ENCODE measurements around the gene FCER2. TPM values are rescaled to one million over a fixed set of nuclear protein-coding genes. Genes with fewer than 3 reads are reported as not detected.
A peak's percentile ranks its signal among the peaks of the same experiment; 100 is the strongest.

The FCER2 gene
- total RNA-seq, 1 donor from 2014 or later, result 0.20 TPM

GRCh38 chr19:7733376-7733775, 31.4 kb upstream of the FCER2 start:
- no peak for ATAC-seq

GRCh38 chr19:7732045-7732444, 30.1 kb upstream of the FCER2 start, which contains the start of gene CLEC4G:
Gene CLEC4G, minus strand, starts transcription at chr19:7732110. Its CDS starts 8 bp downstream, at chr19:7732102.
- no peak for ATAC-seq

GRCh38 chr19:7731615-7732014, 29.7 kb upstream of the FCER2 start:
- ATAC-seq, result no peak

DNA sequence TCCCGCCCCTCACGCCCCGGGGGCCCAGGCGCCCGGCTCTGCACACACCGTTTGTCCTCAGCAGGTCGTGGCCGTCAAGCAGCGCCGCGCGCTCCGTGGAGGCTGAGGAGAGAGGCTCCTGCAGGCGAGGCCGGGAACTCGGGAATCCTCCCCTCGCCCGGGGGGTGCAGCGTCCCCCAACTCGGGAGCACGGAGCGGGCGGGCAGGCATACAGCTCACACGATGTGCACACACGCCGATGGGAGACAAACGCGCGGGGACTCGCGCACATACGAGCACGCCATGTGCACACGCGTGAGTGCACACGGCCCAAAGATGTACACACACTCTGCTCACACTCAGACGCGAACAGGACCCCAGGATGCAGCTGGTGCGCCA, 29.3 kb upstream of the FCER2 start:
- ATAC-seq, result no peak

- ATAC-seq, result peak; percentile 21
Measured at GRCh38 chr19:7730286-7731217, 28.6 kb upstream of the FCER2 start.

DNA sequence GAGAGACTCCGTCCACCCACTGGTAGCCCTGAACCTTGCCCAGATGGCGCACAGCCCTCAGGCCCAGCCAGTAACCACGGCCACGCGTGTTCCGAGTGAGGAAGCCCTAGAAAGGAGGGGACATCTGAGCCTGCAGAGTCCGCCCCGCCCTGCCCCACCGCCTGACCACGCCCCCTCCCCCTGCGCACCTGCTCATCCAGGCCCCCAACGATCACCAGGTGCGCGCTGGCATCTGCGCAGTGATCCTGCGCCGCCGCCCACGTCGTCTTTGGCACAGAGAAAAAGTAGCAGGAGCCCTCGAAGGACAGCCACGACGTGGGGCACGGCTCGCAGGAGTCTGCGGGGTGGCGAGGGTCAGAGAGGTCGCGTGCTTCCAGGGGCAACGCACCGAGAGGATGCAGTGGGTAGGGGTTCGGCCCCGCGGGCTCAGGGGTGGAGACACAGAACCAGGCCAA, 27.9 kb upstream of the FCER2 start:
- no peak for ATAC-seq

DNA sequence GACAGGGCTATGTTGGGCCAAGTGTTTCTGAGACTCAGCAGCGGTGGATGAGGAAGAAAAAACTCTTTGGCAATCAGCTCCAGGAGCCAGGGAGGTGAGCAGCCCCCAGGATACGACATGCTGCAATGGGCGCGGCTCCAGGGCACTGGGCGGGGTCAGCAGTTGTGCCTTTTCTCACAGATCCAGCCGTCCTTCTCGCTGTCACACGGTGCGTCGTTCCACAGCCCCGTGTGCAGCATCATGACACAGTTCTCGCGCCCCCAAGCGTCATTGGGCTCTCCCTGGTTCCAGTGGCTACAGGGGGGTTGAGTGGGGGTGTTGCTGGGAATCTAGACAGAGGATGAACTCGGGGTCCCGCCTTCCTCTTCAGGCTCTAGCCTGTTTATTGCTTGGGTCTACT, 27.3 kb upstream of the FCER2 start:
- no peak for ATAC-seq

DNA sequence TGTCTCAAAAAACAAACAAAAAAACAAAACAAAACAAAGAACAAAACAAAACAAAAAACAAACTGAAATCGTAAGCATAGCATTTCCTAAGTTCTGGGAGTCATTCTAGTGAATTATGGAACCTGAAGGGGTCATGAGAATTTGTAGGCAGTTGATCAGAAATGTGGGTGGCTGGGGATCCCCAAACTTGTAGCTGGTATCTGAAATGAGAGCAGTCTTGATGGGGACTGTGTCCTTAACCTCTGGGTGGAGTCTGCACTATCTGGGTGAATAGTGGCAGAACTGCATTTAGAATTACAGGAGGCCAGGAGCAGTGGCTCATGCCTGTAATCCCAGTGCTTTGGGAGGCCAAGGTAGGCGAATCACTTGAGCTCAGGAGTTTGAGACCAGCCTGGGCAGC, 23.9 kb upstream of the FCER2 start:
- ATAC-seq, result no peak

- ATAC-seq, result no peak
Measured at GRCh38 chr19:7722231-7722651, 20.3 kb upstream of the FCER2 start.

DNA sequence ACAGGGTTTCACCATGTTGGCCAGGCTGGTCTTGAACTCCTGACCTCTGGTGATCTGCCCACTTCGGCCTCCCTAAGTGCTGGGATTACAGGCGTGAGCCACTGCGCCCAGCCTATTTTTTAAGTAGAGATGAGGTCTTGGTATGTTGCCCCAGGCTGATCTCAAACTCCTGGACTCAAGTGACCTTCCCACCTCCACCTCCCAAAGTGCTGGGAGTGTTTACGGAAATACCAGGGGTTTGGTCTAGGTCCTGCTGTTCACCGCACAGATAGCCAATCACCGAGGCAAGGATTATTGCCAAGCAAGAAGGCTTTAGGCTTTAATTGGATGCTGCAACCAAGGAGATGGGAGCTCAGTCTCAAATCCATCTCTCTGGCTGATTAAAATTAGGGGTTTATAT, 18.4 kb upstream of the FCER2 start:
- no peak for ATAC-seq

- ATAC-seq, result no peak
Measured at GRCh38 chr19:7718668-7719067, 16.7 kb upstream of the FCER2 start.

DNA sequence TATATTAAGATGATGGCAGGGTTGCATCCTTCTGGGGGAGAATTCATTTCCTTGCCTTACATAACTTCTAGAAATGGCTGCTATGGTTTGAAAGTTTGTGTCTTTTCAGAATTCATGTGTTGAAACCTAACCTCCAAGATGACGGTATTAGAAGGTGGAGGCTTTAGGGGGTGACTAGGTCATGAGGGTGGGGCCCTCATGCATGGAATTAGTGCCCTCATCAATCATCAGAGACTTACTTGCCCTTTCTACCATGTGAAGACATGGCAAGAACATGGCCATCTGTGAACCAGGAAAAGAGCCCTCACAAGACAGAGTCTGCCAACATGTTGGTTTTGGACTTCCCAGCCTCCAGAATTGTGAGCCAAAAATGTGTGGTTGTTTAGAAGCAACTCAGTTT, 14.8 kb upstream of the FCER2 start:
- no peak for ATAC-seq

GRCh38 chr19:7715671-7716070, 13.7 kb upstream of the FCER2 start:
- ATAC-seq, result no peak

DNA sequence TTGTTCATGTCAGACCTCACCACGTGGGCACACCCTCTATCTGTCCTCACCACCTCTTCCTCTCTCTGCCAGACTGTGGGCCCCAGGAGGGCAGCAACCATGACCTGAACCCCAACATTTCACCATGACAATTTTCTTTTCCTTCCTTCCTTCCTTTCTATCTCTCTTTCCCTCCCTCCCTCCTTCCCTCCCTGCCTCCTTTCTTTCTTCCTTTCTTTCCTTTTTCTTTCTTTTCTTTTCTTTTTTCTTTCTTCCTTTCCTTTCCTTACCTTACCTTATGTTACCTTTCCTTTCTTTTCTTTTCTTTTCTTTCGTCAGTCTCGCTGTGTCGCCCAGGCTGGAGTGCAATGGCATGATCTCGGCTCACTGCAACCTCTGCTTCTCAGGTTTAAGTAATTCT, 8.7 kb upstream of the FCER2 start:
- ATAC-seq, result no peak

GRCh38 chr19:7709932-7710460, 8.1 kb upstream of the FCER2 start:
- ATAC-seq, result no peak

DNA sequence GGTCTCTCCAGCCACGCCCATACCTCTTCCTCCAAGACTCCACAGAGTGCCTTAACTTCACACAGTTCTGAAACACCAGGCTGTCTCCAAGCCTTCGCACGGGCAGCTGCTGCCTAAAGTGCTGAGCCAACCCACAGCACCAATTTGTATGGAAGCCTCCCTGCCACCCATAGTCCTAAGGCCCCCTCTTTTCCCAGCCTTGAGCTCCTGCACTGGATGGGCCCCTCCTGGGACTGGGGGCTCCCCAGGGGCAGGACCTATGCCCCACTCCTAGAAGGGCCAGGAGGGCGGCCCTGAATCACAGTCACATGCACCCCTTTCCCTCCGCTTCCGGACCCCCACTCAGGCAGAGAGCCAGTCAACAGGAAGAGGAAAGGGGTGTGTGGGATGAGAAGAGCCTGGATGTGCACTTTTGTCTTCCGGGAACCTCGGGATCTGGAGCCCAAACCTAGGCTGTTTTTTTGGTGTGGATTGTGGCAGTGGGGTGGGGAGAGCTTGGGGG, 5.1 kb upstream of the FCER2 start:
- peak; percentile 5 for ATAC-seq

DNA sequence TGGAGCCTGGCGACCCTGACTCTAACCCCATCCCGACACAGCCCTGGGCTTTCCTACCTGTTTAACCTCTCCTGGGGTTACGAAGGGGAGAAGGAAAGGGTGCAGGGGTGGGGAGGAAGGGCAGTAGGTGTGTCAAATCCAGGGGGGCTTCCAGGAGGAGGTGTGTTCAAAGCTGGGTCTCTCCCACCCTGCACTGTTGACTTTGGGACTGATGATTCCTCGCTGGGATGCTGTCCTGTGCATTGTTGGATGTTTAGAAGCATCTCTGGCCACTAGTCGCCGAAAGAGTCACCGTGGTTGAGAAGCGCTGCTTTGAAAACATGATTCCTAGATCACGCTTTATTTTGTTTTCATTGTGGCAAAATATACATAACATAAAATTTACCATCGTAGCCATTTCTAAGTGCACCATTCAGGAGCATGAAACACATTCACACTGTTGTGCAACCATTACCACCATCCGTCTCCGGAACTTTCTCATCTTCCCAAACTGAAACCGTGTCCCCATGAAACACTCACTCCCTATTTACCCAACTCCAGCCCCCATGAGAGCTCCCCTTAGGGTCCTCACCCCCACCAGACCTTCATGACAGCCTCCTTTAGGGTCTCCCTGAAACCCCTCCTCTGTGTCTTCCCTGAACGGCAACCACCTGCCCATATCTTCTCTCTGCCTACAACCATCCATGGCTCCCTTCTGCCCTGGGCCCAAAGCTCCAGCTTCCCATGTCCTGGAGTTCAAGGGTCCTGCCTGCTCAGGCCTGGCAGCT, 4.4 kb upstream of the FCER2 start:
- ATAC-seq, result no peak

GRCh38 chr19:7705387-7706187, 3.7 kb upstream of the FCER2 start:
- ATAC-seq, result peak; percentile 30

- ATAC-seq, result no peak
Measured at GRCh38 chr19:7704280-7705060, 2.5 kb upstream of the FCER2 start.

- no peak for ATAC-seq
Measured at GRCh38 chr19:7703332-7703731, 1.4 kb upstream of the FCER2 start.

DNA sequence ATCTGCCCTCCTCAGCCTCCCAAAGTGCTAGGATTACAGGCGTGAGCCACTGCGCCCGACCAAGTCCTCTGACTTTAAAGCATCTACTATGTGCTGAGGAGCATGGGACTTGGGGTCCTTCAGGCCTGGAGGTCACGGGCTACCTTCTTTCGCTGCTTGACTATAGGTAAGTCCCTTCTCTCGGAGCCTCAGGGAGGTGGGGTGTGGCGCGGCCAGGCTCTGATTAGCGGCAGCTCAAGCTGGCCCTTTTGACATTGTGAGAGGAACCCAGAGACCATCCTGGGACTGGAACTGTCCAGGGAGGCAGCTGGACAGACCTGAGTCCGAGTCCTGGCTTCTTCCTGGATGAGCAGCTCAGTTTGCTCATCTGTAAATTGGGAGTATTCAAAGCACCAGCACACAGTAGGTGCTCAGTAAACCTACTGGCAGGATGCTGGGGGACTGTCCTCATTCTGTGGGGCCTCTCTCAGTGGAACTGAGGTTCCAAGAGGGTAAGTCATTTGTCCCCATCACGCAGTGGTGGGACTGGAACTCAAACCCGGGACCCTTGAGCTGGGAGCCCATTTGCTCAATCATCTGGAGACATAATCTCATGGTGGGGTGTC, 780 bp downstream of the FCER2 start:
- ATAC-seq, result no peak

Measured in esophagus mucosa (tissue), 1 donor.